HCT116 (cell line): ENCODE results near the gene AHSA1. TPM values are rescaled to one million over a fixed set of nuclear protein-coding genes. Genes with fewer than 3 reads are reported as not detected.

ENCODE experiments used
- ATAC-seq: fragments of 200-7000 bp; cut with Tn5 transposase; 2 replicates; pipeline ENCODE4 v1.9.1; 2020; ENCODE audit warnings: mild to moderate bottlenecking, moderate library complexity
- BruUV-seq: library from RNA; stranded (reverse); fragments of 400-500 nt; replicated peaks from 2 replicates; lab custom pipeline; 2021; lab: Mats Ljungman, UMichigan
- CTCF ChIA-PET: fragments of 300-600 bp; sonication (Branson Sonifier 250); formaldehyde crosslinking; loops from one replicate; lab custom pipeline; 2021; ENCODE audit warnings: antibody characterized with exemption; lab: Charles Lee
- POLR2A ChIA-PET: fragments of 300-600, 350-600 bp; sonication (Branson Sonifier 250); formaldehyde crosslinking; loops from one replicate; lab custom pipeline; 2021; ENCODE audit warnings: antibody characterized with exemption; lab: Charles Lee
- RAD21 ChIA-PET, 2 experiments: fragments of 300-600 bp; sonication (Branson Sonifier 250); formaldehyde crosslinking; loops; one replicate each; lab custom pipeline; 2023; ENCODE audit warnings: low total read pairs in 2 of 2; ENCODE audit not compliant: uncharacterized antibody in 2 of 2, unreplicated experiment in 2 of 2, low non-redundant PET in 1 of 2; lab: Charles Lee
- DNase-seq: peaks from one replicate; pipeline ENCODE4 v3.0.0-alpha.2; 2010; ENCODE audit warnings: low read depth, low spot score
- H2AFZ ChIP-seq: fragments of 200-600 bp; shearing (Covaris generic), sonication (generic); 2 replicates; pipeline ENCODE4 v1.6.1; 2017; ENCODE audit warnings: low read depth, mixed run types, mixed read lengths, antibody characterized with exemption, low read length; ENCODE audit not compliant: poor library complexity, severe bottlenecking
- H3K27ac ChIP-seq: 2 replicates; pipeline ENCODE4 v1.5.1; 2012; ENCODE audit warnings: low read depth, low read length
- H3K27me3 ChIP-seq: fragments of 200-600 bp; sonication (generic); 2 replicates; pipeline ENCODE4 v1.6.1; 2016; ENCODE audit warnings: mixed run types, low read length, mixed read lengths; ENCODE audit not compliant: insufficient read depth
- H3K36me3 ChIP-seq, 2 experiments: fragments of 200-500 bp in 1 of 2; fragments of 200-600 bp in 1 of 2; sonication (Bioruptor generic) in 1 of 2; sonication (generic) in 1 of 2; 2 replicates each; pipeline versions ENCODE4 v1.5.1 to v1.6.1; 2014 to 2016; ENCODE audit warnings: low read length in 2 of 2, inconsistent platforms in 1 of 2, mixed read lengths in 1 of 2, mixed run types in 1 of 2; ENCODE audit not compliant: insufficient read depth in 2 of 2, control insufficient read depth in 1 of 2
- H3K4me1 ChIP-seq, 2 experiments: fragments of 200-600 bp in 1 of 2; sonication (generic) in 1 of 2; 2 replicates each; pipeline versions ENCODE4 v1.5.1 to v1.6.1; 2012 to 2017; ENCODE audit warnings: low read length in 2 of 2, inconsistent platforms in 1 of 2, mild to moderate bottlenecking in 1 of 2, mixed read lengths in 1 of 2, mixed run types in 1 of 2, moderate library complexity in 1 of 2; ENCODE audit not compliant: insufficient read depth in 2 of 2, control insufficient read depth in 1 of 2
- H3K4me2 ChIP-seq: fragments of 200-600 bp; sonication (generic); 2 replicates; pipeline ENCODE4 v1.6.1; 2017; ENCODE audit warnings: mixed run types, low read length, mixed read lengths
- H3K4me3 ChIP-seq, 2 experiments: fragments of 200-600 bp in 1 of 2; sonication (generic) in 1 of 2; replicated peaks in 1 of 2; 2 replicates each; pipeline ENCODE4 v1.5.1; 2011 to 2016; ENCODE audit warnings: low read length in 2 of 2, control low read depth in 1 of 2, low read depth in 1 of 2, mild to moderate bottlenecking in 1 of 2, mixed read lengths in 1 of 2, mixed run types in 1 of 2
- H3K79me2 ChIP-seq: fragments of 200-600 bp; sonication (generic); 2 replicates; pipeline ENCODE4 v1.6.1; 2017; ENCODE audit warnings: mild to moderate bottlenecking, mixed run types, low read length, moderate library complexity, mixed read lengths; ENCODE audit not compliant: insufficient read depth
- H3K9ac ChIP-seq: fragments of 200-600 bp; sonication (generic); 2 replicates; pipeline ENCODE4 v1.6.1; 2016; ENCODE audit warnings: low read length, mixed read lengths
- H3K9me2 ChIP-seq: fragments of 200-600 bp; sonication (generic), shearing (Covaris generic); 2 replicates; pipeline ENCODE4 v1.6.1; 2017; ENCODE audit warnings: mixed run types, mild to moderate bottlenecking, moderate library complexity; ENCODE audit not compliant: insufficient read depth
- H3K9me3 ChIP-seq, 2 experiments: fragments of 200-500 bp in 1 of 2; fragments of 200-600 bp in 1 of 2; sonication (Bioruptor generic) in 1 of 2; sonication (generic) in 1 of 2; 2 replicates each; pipeline ENCODE4 v1.6.1; 2014 to 2017; ENCODE audit warnings: low read length in 2 of 2, mixed read lengths in 2 of 2, inconsistent platforms in 1 of 2, low read depth in 1 of 2, mild to moderate bottlenecking in 1 of 2, mixed run types in 1 of 2, moderate library complexity in 1 of 2; ENCODE audit not compliant: control insufficient read depth in 1 of 2, insufficient read depth in 1 of 2
- H4K20me1 ChIP-seq: fragments of 200-600 bp; sonication (generic), shearing (Covaris generic); 2 replicates; pipeline ENCODE4 v1.6.1; 2017; ENCODE audit warnings: mixed run types, mild to moderate bottlenecking, moderate library complexity; ENCODE audit not compliant: insufficient read depth
- CEBPB ChIP-seq: IDR thresholded peaks from 2 replicates; pipeline ENCODE4 v1.6.1; 2012; ENCODE audit warnings: low read depth
- CTCF ChIP-seq, 3 experiments: fragments of 200-600 bp in 1 of 3; sonication (generic) in 1 of 3; IDR thresholded peaks in 2 of 3; conservative IDR thresholded peaks in 1 of 3; 2 replicates each; pipeline ENCODE4 v1.5.1; 2012 to 2017; ENCODE audit warnings: low read depth in 2 of 3, low read length in 2 of 3, antibody characterized with exemption in 1 of 3, borderline replicate concordance in 1 of 3, control low read depth in 1 of 3, mild to moderate bottlenecking in 1 of 3, mixed read lengths in 1 of 3, mixed run types in 1 of 3, moderate library complexity in 1 of 3; ENCODE audit not compliant: insufficient read depth in 1 of 3
- EGR1 ChIP-seq: IDR thresholded peaks from 2 replicates; pipeline ENCODE4 v1.6.1; 2012; ENCODE audit warnings: low read depth
- EZH2phosphoT487 ChIP-seq: fragments of 200-600 bp; IDR thresholded peaks from 2 replicates; pipeline ENCODE4 v1.6.1; 2018; ENCODE audit warnings: antibody characterized with exemption, borderline replicate concordance
- FOSL1 ChIP-seq: IDR thresholded peaks from 2 replicates; pipeline ENCODE4 v1.6.1; 2012; ENCODE audit warnings: low read depth
- MAX ChIP-seq: IDR thresholded peaks from 2 replicates; pipeline ENCODE4 v1.6.1; 2012
- REST ChIP-seq: IDR thresholded peaks from 2 replicates; pipeline ENCODE4 v1.6.1; 2012; ENCODE audit warnings: low read depth
- SIN3A ChIP-seq: IDR thresholded peaks from 2 replicates; pipeline ENCODE4 v1.6.1; 2012; ENCODE audit warnings: low read depth
- TCF7L2 ChIP-seq: IDR thresholded peaks from 2 replicates; pipeline ENCODE4 v1.7.0; 2011; ENCODE audit warnings: borderline replicate concordance, inconsistent platforms; ENCODE audit not compliant: insufficient read depth, insufficient read length; ENCODE audit errors: extremely low read depth
- ZFX ChIP-seq: fragments of 450-650 bp; IDR thresholded peaks from 2 replicates; pipeline ENCODE4 v1.6.1; 2017
- intact Hi-C: fragments of 100-400 bp; cut with micrococcal nuclease; formaldehyde crosslinking; loops from 2 replicates; pipeline ENCODE4 v1.10.0; 2022
- total RNA-seq: library from RNA; stranded (reverse); gene quantifications from one replicate; pipeline ENCODE4 v1.2.1, GENCODE V29; 2021; ENCODE audit not compliant: unreplicated experiment

Gene AHSA1
- total RNA-seq, 1 experiment from 2014 or later: 222 TPM

- TF ChIP-seq REST: no peak
- TF ChIP-seq CTCF (IDR thresholded peaks at IDR 0.05 in 2 of 3, conservative IDR thresholded peaks at IDR 0.05 in 1 of 3; ENCODE audit: borderline replicate concordance in 1 of 3, insufficient read depth in 1 of 3, low read depth in 2 of 3, low read length in 2 of 3): no peak
- TF ChIP-seq, all 23 proteins: peak for 0
Measured at GRCh38 chr14:77421201-77421600, 36.7 kb upstream of the AHSA1 start (continued).

GRCh38 chr14:77423423-77423822 lies 34.5 kb upstream of the AHSA1 start, which contains the start of gene NOXRED1:
Gene NOXRED1, minus strand, starts transcription at chr14:77423523. Its CDS starts 634 bp downstream, at chr14:77422889.
- TF ChIP-seq ZFX: no peak
- TF ChIP-seq SIN3A: no peak
- TF ChIP-seq CEBPB: no peak
- TF ChIP-seq FOSL1: no peak
- TF ChIP-seq EZH2phosphoT487: no peak
- no peak for TF ChIP-seq EGR1
- no peak for TF ChIP-seq MAX
- TF ChIP-seq TCF7L2: no peak
- H3K9ac ChIP-seq: no peak within 1 kb of the TSS
- RAD21 ChIA-PET: no interaction called here
- no peaks in the 10 kb centered on the region for H3K79me2 ChIP-seq
- no peaks in the 10 kb centered on the region for H3K27me3 ChIP-seq
- no peak within 1 kb of the TSS for H2AFZ ChIP-seq
- H3K27ac ChIP-seq: no peak within 1 kb of the TSS
- CTCF ChIA-PET: no interaction called here
- intact Hi-C loops: no loop called here
- no TSS peak for BruUV-seq
- H3K9me3 ChIP-seq: no peaks in the 10 kb centered on the region; a peak in 1 of 4 replicates
- POLR2A ChIA-PET: no interaction called here
- ATAC-seq (no peak), DNase-seq (no peak)
- H3K9me2 ChIP-seq: no peaks in the 10 kb centered on the region
- no peak within 1 kb of the TSS for H3K4me3 ChIP-seq
- H4K20me1 ChIP-seq: no peaks in the 10 kb centered on the region
- no peaks in the 10 kb centered on the region for H3K4me1 ChIP-seq
- peaks cover 17 to 30% of the 10 kb centered on the region in 2 experiments; a peak in 3 of 4 replicates for H3K36me3 ChIP-seq
- no peak within 1 kb of the TSS for H3K4me2 ChIP-seq
